ENCODE data around the gene SSPN.

DNA sequence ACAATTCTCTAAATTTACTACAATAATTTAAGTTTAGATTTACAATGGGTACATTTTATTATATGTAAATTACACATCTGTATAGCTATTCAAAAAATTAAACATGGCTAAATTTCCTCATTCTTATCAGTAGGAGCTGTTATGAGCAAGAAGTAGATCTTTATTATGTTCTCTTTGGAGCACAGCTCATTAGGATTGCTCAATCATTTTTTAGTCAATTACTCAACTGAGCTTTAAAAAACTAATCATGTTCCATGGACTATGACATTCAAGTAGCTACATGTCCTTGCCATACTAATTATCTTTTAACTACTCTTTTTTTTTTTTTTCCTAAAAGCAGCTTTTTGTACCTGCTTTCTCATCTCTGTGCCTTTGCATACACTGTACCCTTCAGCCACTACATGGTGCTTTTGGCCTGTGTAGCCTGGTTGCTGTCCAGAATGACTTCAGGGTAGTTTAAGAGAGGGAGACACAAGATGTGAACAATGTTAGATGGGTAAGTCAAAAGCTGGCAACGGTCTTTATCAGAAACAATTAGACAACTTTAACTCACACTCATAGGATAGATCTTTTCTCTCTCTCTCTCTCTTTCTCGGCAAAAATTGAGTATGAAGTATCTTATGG, 69.0 kb downstream of the SSPN start:
- TF ChIP-seq, protein P1, sequence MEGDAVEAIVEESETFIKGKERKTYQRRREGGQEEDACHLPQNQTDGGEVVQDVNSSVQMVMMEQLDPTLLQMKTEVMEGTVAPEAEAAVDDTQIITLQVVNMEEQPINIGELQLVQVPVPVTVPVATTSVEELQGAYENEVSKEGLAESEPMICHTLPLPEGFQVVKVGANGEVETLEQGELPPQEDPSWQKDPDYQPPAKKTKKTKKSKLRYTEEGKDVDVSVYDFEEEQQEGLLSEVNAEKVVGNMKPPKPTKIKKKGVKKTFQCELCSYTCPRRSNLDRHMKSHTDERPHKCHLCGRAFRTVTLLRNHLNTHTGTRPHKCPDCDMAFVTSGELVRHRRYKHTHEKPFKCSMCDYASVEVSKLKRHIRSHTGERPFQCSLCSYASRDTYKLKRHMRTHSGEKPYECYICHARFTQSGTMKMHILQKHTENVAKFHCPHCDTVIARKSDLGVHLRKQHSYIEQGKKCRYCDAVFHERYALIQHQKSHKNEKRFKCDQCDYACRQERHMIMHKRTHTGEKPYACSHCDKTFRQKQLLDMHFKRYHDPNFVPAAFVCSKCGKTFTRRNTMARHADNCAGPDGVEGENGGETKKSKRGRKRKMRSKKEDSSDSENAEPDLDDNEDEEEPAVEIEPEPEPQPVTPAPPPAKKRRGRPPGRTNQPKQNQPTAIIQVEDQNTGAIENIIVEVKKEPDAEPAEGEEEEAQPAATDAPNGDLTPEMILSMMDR (IDR thresholded peaks at IDR 0.05): no peak
- TF ChIP-seq EZH2phosphoT487 (IDR thresholded peaks at IDR 0.05) (no peak), EZH2 (IDR thresholded peaks at IDR 0.05) (no peak)
